ENCODE data around the gene DEFB131B. TPM values are rescaled to one million over a fixed set of nuclear protein-coding genes. Genes with fewer than 3 reads are reported as not detected.
"Not testable (repeated sequence)": the region's sequence is repeated elsewhere in the genome, so short reads cannot be mapped to it uniquely, and the experiment has no call there.

Gene DEFB131B
- polyA plus RNA-seq, 2 donors: not detected

DNA sequence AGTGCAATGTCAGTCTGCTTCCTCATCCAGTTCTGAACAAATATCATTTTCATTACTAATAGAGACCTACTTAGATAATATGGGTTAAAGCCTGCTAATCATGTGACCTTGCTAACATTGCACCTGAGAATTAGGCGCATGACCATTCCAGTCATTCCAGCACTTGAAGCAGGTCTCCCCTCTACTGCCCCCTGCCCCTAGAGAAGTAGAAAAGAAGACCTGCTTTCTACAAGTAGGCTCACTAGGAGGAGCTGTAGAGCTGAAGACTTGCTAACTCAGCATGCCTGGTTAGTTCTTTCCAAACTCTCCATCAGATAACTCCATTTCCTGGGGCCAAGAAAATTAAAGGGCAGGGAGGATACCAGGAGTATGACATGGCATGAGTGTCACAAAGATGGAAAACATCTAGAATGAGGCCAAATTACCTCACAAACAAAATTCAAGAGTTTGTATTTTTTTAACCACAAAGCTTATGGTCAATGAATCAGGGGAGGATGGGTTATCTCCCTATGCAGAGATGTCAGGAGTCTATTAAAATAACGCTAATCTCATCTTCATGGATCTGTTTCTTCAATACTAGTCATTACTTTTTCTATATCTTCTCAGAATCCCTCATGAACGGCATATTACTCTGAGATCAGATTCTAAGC, 14.2 kb upstream of the DEFB131B start:
- H3K4me1 ChIP-seq (ENCODE audit: control insufficient read depth in 2 of 2, insufficient read depth in 2 of 2, low read length in 1 of 2); H3K27me3 ChIP-seq (ENCODE audit: control insufficient read depth in 1 of 2, insufficient read depth in 2 of 2, low read length in 2 of 2); H3K4me3 ChIP-seq (ENCODE audit: low read depth in 1 of 2, low read length in 2 of 2); H3K27ac ChIP-seq (ENCODE audit: low read depth in 2 of 2, low read length in 1 of 2); H3K9me3 ChIP-seq (ENCODE audit: control insufficient read depth in 2 of 2, insufficient read depth in 1 of 2, low read depth in 1 of 2, low read length in 1 of 2); H3K36me3 ChIP-seq (ENCODE audit: control insufficient read depth in 2 of 2, insufficient read depth in 2 of 2, low read length in 1 of 2): not testable (repeated sequence)
- 60 to 63% methylated on average over 3 of the region's 3 CpGs for WGBS, 2 donors

DNA sequence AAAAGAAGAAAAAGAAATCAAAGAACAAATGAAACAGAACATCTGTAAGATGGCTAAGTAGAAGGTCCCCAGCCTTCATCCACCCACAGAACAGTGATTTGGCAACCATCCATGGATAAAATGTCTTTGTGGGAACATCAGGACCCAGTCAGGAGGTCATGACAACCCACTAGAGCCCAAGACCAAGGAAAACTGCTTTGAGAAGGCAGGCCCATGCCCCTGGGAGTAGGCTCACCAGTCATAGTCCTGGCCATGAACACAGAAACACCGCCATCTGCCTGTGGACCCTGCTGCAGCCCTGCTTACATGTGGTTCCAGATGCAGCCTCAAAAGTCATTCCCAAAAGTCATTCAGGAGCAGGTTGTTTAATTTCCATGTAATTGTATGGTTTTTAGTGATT, 11.0 kb upstream of the DEFB131B start:
- 85 to 100% methylated on average over 1 of the region's 1 CpG for WGBS, 2 donors
- H3K36me3 ChIP-seq (ENCODE audit: control insufficient read depth in 2 of 2, insufficient read depth in 2 of 2, low read length in 1 of 2); H3K9me3 ChIP-seq (ENCODE audit: control insufficient read depth in 2 of 2, insufficient read depth in 1 of 2, low read depth in 1 of 2, low read length in 1 of 2); H3K4me1 ChIP-seq (ENCODE audit: control insufficient read depth in 2 of 2, insufficient read depth in 2 of 2, low read length in 1 of 2); H3K4me3 ChIP-seq (ENCODE audit: low read depth in 1 of 2, low read length in 2 of 2); H3K27me3 ChIP-seq (ENCODE audit: control insufficient read depth in 1 of 2, insufficient read depth in 2 of 2, low read length in 2 of 2); H3K27ac ChIP-seq (ENCODE audit: low read depth in 2 of 2, low read length in 1 of 2): not testable (repeated sequence)

DNA sequence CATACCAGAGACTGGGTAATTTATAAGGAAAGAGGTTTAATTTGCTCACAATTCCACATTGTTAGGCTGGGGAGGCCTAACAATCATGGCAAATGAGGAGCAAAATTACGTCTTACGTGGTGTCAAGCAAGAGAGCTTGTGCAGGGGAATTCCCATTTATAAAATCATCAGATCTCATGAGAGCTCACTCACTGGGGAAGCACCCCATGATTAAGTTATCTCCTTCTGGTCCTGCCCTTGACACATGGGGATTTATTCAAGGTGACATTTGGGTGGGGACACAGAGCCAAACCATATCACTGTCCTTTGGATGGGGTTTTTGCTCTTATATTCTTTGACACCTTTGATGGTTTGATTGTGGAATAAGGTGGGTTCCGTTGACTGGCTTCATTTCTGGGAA, 8.3 kb upstream of the DEFB131B start:
- H3K27me3 ChIP-seq (ENCODE audit: control insufficient read depth in 1 of 2, insufficient read depth in 2 of 2, low read length in 2 of 2); H3K4me1 ChIP-seq (ENCODE audit: control insufficient read depth in 2 of 2, insufficient read depth in 2 of 2, low read length in 1 of 2); H3K9me3 ChIP-seq (ENCODE audit: control insufficient read depth in 2 of 2, insufficient read depth in 1 of 2, low read depth in 1 of 2, low read length in 1 of 2); H3K27ac ChIP-seq (ENCODE audit: low read depth in 2 of 2, low read length in 1 of 2); H3K4me3 ChIP-seq (ENCODE audit: low read depth in 1 of 2, low read length in 2 of 2); H3K36me3 ChIP-seq (ENCODE audit: control insufficient read depth in 2 of 2, insufficient read depth in 2 of 2, low read length in 1 of 2): not testable (repeated sequence)
- WGBS, 2 donors: 78 to 85% methylated on average over 3 of the region's 3 CpGs

DNA sequence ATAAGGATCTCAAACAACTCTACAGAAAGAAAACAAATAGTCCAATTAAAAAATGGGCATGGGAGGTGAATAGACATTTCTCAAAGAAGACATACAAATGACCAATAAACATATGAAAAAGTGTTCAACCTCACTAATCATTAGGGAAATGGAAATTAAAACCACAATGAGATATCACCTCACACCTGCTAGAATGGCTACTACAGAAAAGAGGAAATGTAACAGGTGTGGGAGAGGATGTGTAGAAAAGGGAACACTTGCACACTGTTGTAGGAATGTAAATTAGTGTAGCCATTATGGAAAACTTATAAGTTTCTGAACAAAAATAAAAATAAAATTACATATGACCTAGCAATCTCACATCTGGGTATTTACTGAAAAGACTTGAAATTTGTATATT, 7.6 kb upstream of the DEFB131B start:
- not testable (repeated sequence) for H3K9me3 ChIP-seq (ENCODE audit: control insufficient read depth in 2 of 2, insufficient read depth in 1 of 2, low read depth in 1 of 2, low read length in 1 of 2); H3K4me1 ChIP-seq (ENCODE audit: control insufficient read depth in 2 of 2, insufficient read depth in 2 of 2, low read length in 1 of 2); H3K36me3 ChIP-seq (ENCODE audit: control insufficient read depth in 2 of 2, insufficient read depth in 2 of 2, low read length in 1 of 2); H3K27me3 ChIP-seq (ENCODE audit: control insufficient read depth in 1 of 2, insufficient read depth in 2 of 2, low read length in 2 of 2); H3K4me3 ChIP-seq (ENCODE audit: low read depth in 1 of 2, low read length in 2 of 2); H3K27ac ChIP-seq (ENCODE audit: low read depth in 2 of 2, low read length in 1 of 2)

DNA sequence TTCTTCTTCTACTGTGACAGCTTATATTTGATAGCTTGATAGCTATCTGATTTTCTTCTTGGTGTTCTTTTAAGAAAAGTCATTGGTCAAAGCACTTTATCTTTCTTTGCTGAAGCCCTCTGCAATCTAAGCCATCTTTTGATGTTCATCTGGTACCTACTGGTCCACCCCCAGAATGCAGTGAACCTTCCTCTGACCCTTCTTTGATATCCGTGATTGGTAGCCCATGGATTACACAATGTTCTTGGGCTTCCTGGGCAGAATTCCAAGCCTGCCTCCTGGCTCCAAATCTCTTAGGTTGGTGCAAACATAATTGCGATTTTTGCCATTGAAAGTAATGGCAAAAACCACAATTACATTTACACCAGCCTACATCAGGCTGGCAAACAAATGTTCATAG, 2.0 kb upstream of the DEFB131B start:
- not testable (repeated sequence) for H3K4me3 ChIP-seq (ENCODE audit: low read depth in 1 of 2, low read length in 2 of 2); H3K27ac ChIP-seq (ENCODE audit: low read depth in 2 of 2, low read length in 1 of 2); H3K27me3 ChIP-seq (ENCODE audit: control insufficient read depth in 1 of 2, insufficient read depth in 2 of 2, low read length in 2 of 2); H3K4me1 ChIP-seq (ENCODE audit: control insufficient read depth in 2 of 2, insufficient read depth in 2 of 2, low read length in 1 of 2); H3K9me3 ChIP-seq (ENCODE audit: control insufficient read depth in 2 of 2, insufficient read depth in 1 of 2, low read depth in 1 of 2, low read length in 1 of 2); H3K36me3 ChIP-seq (ENCODE audit: control insufficient read depth in 2 of 2, insufficient read depth in 2 of 2, low read length in 1 of 2)
- WGBS, 2 donors: 65 to 67% methylated on average over 2 of the region's 2 CpGs

DNA sequence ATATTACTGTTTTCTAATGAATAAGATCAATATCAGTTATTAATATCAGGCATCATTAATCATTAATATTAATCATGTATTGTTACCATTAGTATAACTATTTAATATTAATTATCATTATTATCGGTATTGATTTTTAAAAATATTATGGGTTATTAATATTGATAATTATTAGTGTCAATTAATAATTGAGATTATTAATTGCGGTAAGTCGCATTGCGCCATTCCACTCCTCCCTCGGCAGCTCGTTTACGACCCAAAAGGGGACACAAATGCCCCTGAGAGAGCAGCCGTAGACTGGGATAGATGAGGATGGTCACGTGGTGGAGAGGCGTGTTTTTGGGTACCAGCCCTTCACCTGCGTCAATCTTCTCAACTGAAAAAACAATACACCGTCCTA, 7.6 kb downstream of the DEFB131B start:
- not testable (repeated sequence) for H3K9me3 ChIP-seq (ENCODE audit: control insufficient read depth in 2 of 2, insufficient read depth in 1 of 2, low read depth in 1 of 2, low read length in 1 of 2); H3K36me3 ChIP-seq (ENCODE audit: control insufficient read depth in 2 of 2, insufficient read depth in 2 of 2, low read length in 1 of 2); H3K4me1 ChIP-seq (ENCODE audit: control insufficient read depth in 2 of 2, insufficient read depth in 2 of 2, low read length in 1 of 2); H3K27ac ChIP-seq (ENCODE audit: low read depth in 2 of 2, low read length in 1 of 2); H3K4me3 ChIP-seq (ENCODE audit: low read depth in 1 of 2, low read length in 2 of 2); H3K27me3 ChIP-seq (ENCODE audit: control insufficient read depth in 1 of 2, insufficient read depth in 2 of 2, low read length in 2 of 2)
- WGBS, 2 donors: 97% methylated on average over 12 of the region's 12 CpGs

DNA sequence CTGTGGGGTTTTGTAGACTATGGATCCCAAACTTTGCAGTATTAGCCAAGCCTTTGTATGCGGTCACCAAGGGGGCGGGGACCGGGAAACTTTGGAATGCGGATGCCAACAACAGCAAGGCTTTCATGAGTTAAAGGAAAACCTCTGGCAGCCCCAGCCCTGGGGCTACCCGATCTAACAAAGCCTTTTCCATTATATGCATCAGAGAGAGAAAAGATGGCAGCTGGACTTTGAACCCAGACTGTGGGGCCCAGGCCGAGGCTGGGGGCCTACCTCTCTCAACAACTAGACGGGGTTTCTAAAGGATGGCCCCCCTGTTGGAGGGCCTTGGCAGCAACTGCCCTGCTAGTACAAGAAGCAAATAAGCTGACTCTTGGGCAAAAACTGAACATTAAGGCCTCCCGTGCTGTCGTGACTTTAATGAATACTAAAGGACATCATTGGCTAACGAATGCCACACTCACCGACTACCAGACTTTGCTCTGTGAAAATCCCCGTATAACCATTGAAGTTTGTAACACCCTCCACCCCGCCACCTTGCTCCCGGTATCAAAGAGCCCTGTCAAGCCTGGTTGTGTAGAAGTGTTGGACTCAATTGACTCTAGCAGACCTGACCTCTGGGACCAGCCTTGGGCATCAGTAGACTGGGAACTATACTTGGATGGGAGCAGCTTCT, 10.2 kb downstream of the DEFB131B start:
- 82 to 86% methylated on average over 14 of the region's 14 CpGs for WGBS, 2 donors
- H3K36me3 ChIP-seq (ENCODE audit: control insufficient read depth in 2 of 2, insufficient read depth in 2 of 2, low read length in 1 of 2); H3K9me3 ChIP-seq (ENCODE audit: control insufficient read depth in 2 of 2, insufficient read depth in 1 of 2, low read depth in 1 of 2, low read length in 1 of 2); H3K4me3 ChIP-seq (ENCODE audit: low read depth in 1 of 2, low read length in 2 of 2); H3K4me1 ChIP-seq (ENCODE audit: control insufficient read depth in 2 of 2, insufficient read depth in 2 of 2, low read length in 1 of 2); H3K27ac ChIP-seq (ENCODE audit: low read depth in 2 of 2, low read length in 1 of 2); H3K27me3 ChIP-seq (ENCODE audit: control insufficient read depth in 1 of 2, insufficient read depth in 2 of 2, low read length in 2 of 2): not testable (repeated sequence)

DNA sequence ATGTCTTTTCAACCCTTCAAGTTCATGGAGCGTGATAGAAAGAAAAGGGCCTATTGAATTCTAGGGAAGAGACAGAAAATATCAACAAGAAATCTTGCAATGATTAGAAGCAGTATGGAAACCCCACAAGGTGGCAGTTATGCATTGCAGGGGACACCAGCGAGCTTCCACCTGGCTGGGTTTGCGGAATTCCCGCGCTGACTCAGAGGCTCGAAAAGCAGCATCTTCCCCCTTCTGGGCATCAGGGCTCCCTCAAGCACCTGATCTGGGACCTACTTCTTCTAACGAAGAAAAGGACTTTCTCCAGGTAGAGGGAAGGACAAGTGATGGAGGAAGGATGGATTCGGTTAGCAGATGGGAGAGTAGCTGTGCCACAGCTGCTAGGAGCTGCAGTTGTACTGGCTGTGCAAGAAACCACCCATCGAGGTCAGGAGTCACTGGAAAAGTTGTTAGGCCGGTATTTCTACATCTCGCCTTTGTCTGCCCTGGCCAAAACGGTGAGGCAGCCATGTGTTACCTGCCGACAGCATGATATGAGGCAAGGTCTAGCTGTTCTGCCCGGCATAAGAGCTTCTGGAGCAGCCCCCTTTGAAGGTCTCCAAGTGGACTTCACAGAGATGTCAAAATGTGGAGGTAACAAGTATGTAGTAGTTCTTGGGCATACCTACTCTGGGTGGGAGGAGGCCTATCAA, 11.1 kb downstream of the DEFB131B start:
- H3K27ac ChIP-seq (ENCODE audit: low read depth in 2 of 2, low read length in 1 of 2); H3K4me1 ChIP-seq (ENCODE audit: control insufficient read depth in 2 of 2, insufficient read depth in 2 of 2, low read length in 1 of 2); H3K9me3 ChIP-seq (ENCODE audit: control insufficient read depth in 2 of 2, insufficient read depth in 1 of 2, low read depth in 1 of 2, low read length in 1 of 2); H3K27me3 ChIP-seq (ENCODE audit: control insufficient read depth in 1 of 2, insufficient read depth in 2 of 2, low read length in 2 of 2); H3K4me3 ChIP-seq (ENCODE audit: low read depth in 1 of 2, low read length in 2 of 2); H3K36me3 ChIP-seq (ENCODE audit: control insufficient read depth in 2 of 2, insufficient read depth in 2 of 2, low read length in 1 of 2): not testable (repeated sequence)
- WGBS, 2 donors: 78 to 80% methylated on average over 13 to 14 of the region's 14 CpGs

DNA sequence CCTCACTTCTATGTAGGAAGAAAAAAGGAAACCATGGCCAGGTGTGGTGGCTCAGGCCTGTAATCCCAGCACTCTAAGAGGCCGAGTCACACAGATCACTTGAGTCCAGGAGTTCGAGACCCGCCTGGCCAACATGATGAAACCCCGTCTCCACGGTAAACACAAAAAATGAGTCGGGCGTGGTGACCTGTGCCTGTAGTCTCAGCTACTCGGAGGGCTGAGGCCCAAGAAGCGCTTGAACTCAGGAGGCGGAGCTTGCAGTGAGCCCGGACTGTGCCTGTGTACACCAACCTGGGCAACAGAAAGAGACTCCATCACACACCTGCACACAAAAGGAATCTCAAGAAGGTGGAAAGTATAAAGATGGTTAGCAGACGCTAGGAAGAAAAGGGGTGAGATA, 17.7 kb downstream of the DEFB131B start:
- Histone ChIP-seq H3K4me3 (ENCODE audit: low read depth in 1 of 2, low read length in 2 of 2) (no peak overlapping the region), H3K4me1 (ENCODE audit: control insufficient read depth in 2 of 2, insufficient read depth in 2 of 2, low read length in 1 of 2) (no peaks in the 10 kb centered on the region), H3K36me3 (ENCODE audit: control insufficient read depth in 2 of 2, insufficient read depth in 2 of 2, low read length in 1 of 2) (no peaks in the 10 kb centered on the region), H3K27me3 (ENCODE audit: control insufficient read depth in 1 of 2, insufficient read depth in 2 of 2, low read length in 2 of 2) (no peaks in the 10 kb centered on the region), H3K9me3 (ENCODE audit: control insufficient read depth in 2 of 2, insufficient read depth in 1 of 2, low read depth in 1 of 2, low read length in 1 of 2) (no peaks in the 10 kb centered on the region), H3K27ac (ENCODE audit: low read depth in 2 of 2, low read length in 1 of 2) (no peak overlapping the region)
- 95% methylated on average over 12 of the region's 12 CpGs for WGBS, 2 donors

DNA sequence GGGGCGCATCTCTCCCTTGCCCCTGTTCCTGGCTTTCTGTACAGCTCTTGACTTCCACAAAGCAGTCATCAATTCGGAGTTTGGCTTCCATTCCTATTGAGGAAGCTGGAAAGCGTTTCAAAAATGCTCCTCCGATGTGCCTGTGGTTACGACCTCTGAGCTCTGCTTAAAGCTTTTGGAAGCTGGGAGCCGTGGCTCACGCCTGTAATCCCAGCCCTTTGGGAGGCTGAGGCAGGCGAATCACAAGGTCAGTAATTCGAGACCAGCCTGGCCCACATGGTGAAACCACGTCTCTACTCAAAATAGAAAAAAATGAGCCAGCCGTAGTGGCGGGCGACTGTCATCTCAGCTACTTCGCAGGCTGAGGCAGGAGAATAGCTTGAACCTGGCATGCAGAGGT, 22.9 kb downstream of the DEFB131B start:
- not testable (repeated sequence) for H3K27me3 ChIP-seq (ENCODE audit: control insufficient read depth in 1 of 2, insufficient read depth in 2 of 2, low read length in 2 of 2); H3K36me3 ChIP-seq (ENCODE audit: control insufficient read depth in 2 of 2, insufficient read depth in 2 of 2, low read length in 1 of 2); H3K9me3 ChIP-seq (ENCODE audit: control insufficient read depth in 2 of 2, insufficient read depth in 1 of 2, low read depth in 1 of 2, low read length in 1 of 2); H3K27ac ChIP-seq (ENCODE audit: low read depth in 2 of 2, low read length in 1 of 2); H3K4me3 ChIP-seq (ENCODE audit: low read depth in 1 of 2, low read length in 2 of 2); H3K4me1 ChIP-seq (ENCODE audit: control insufficient read depth in 2 of 2, insufficient read depth in 2 of 2, low read length in 1 of 2)
- 87 to 89% methylated on average over 14 of the region's 14 CpGs for WGBS, 2 donors

Measured in esophagus (tissue), 2 donors.